Ovary (tissue), 9 donors: Measurements from ENCODE around the gene AKT3. TPM values are rescaled to one million over a fixed set of nuclear protein-coding genes. Genes with fewer than 3 reads are reported as not detected.
"Not testable (repeated sequence)": the region's sequence is repeated elsewhere in the genome, so short reads cannot be mapped to it uniquely, and the experiment has no call there.

Source experiments
- DNase-seq, 5 donors: peaks; one replicate each; pipeline ENCODE4 v3.0.0-alpha.2; 2019 to 2020
- H3K27ac ChIP-seq, 2 donors: fragments of 200-600 bp; one replicate each; pipeline versions ENCODE4 v1.5.1 to v1.8.0; 2019 to 2022
- H3K27me3 ChIP-seq: fragments of 200-600 bp; one replicate; pipeline ENCODE4 v1.8.0; 2022
- H3K36me3 ChIP-seq: fragments of 200-600 bp; sonication (generic); one replicate; pipeline ENCODE4 v1.5.1; 2019
- H3K4me1 ChIP-seq: one replicate; pipeline ENCODE4 v1.8.1; 2013; ENCODE audit warnings: mild to moderate bottlenecking, moderate library complexity; ENCODE audit not compliant: insufficient read depth
- H3K4me3 ChIP-seq: fragments of 200-600 bp; sonication (generic); one replicate; pipeline ENCODE4 v1.5.1; 2017
- H3K9me3 ChIP-seq, 2 donors: fragments of 200-600 bp in 1 of 2; sonication (generic) in 1 of 2; one replicate each; pipeline versions ENCODE4 v1.5.1 to v1.8.1; 2013 to 2019; ENCODE audit warnings: mild to moderate bottlenecking in 1 of 2, moderate library complexity in 1 of 2
- EP300 ChIP-seq: sonication (generic); formaldehyde crosslinking; IDR thresholded peaks from one replicate; pipeline ENCODE4 v1.6.1; 2017; ENCODE audit warnings: antibody characterized with exemption
- POLR2A ChIP-seq: fragments of 450-650 bp; IDR thresholded peaks from one replicate; pipeline ENCODE4 v1.6.1; 2017; ENCODE audit warnings: antibody characterized with exemption, mild to moderate bottlenecking, moderate library complexity
- whole genome bisulfite sequencing, 3 donors: extraction: QIAGEN DNeasy Blood & Tissue Kit in 1 of 3; methylation state at CpG; one replicate each; pipeline versions ENCODE4 v1.1.5 to v1.1.7; 2013 to 2017; 5-methylcytosine and 5-hydroxymethylcytosine counted together
- intact Hi-C, 4 donors: fragments of 100-400 bp; cut with DNase I; formaldehyde crosslinking; loops; one replicate each; pipeline versions ENCODE4 v1.11.0 to v1.15.1; 2022 to 2023
- polyA plus RNA-seq, 2 donors: library from polyadenylated mRNA; stranded (reverse); fragments of 200-250 nt in 1 of 2; fragments of 350-450 nt in 1 of 2; fragmentation: Illumina TruSeq in 1 of 2; extraction: RNeasy Lipid Tissue Mini Kit (QIAGEN cat#74804) in 1 of 2; gene quantifications; one replicate each; pipeline ENCODE4 v1.2.3, GENCODE V29; 2013 to 2014
- total RNA-seq, 7 donors: library from RNA; depleted of rRNA in 2 of 7; stranded (reverse); fragments of >200 nt in 2 of 7; fragmentation: NEBNext Ultra II Directional in 3 of 7; extraction: Animal tissue kit (Norgen Biotek cat#: 25700) in 3 of 7; gene quantifications; one replicate each; pipeline versions ENCODE4 v1.1.0 to v1.2.4, GENCODE V29; 2016 to 2023
- TF ChIP-seq, protein P1 (sequence below), 3 donors: fragments of 450-650 bp in 2 of 3; fragments of 200-600 bp in 1 of 3; IDR thresholded peaks; one replicate each; pipeline versions ENCODE4 v1.5.1 to v1.8.0; 2016 to 2022; ENCODE audit warnings: antibody characterized with exemption in 3 of 3, mild to moderate bottlenecking in 1 of 3
- donor health status: DM: no; HTN: no; CAD: no; lungs with moderate emphysema.
- donor health status: DM: no; HTN: no; CAD: no.
- donor health status: Bipolar disorder and iron deficiency.
- donor health status: DM: yes; HTN: yes; CAD: no.
- donor health status: DM: no; HTN: no; CAD: no.
- donor health status: DM: yes; HTN: yes; CAD: no.

Gene AKT3
- total and polyA plus RNA-seq, 9 donors: 27.2 to 202 (median 111) TPM

DNA sequence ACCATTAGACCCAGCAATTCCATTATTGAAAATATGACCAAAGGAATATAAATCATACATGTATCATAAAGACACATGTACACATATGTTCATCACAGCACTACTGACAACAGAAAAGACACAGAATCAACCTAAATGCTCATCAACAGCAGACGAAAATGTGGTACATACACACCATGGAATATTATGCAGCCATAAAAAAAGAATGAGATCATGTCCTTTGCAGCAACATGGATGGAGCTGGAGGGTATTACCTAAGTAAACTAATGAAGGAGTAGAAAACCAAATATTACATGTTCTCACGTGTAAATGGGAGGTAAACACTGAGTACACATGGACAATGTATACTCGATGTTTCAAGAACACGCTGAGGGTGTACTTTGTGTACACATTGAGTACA, 15.9 kb downstream of the AKT3 start:
- Histone ChIP-seq H3K27ac (no peak overlapping the region), H3K36me3 (no peaks in the 10 kb centered on the region), H3K4me1 (peaks cover 1% of the 10 kb centered on the region), H3K27me3 (no peaks in the 10 kb centered on the region), H3K9me3 (no peaks in the 10 kb centered on the region), H3K4me3 (no peak overlapping the region)
- 96 to 99% (median 96%) methylated on average over 4 of the region's 4 CpGs for WGBS, 3 donors
- no peak for TF ChIP-seq POLR2A
- no peak for TF ChIP-seq EP300
- TF ChIP-seq, protein P1, sequence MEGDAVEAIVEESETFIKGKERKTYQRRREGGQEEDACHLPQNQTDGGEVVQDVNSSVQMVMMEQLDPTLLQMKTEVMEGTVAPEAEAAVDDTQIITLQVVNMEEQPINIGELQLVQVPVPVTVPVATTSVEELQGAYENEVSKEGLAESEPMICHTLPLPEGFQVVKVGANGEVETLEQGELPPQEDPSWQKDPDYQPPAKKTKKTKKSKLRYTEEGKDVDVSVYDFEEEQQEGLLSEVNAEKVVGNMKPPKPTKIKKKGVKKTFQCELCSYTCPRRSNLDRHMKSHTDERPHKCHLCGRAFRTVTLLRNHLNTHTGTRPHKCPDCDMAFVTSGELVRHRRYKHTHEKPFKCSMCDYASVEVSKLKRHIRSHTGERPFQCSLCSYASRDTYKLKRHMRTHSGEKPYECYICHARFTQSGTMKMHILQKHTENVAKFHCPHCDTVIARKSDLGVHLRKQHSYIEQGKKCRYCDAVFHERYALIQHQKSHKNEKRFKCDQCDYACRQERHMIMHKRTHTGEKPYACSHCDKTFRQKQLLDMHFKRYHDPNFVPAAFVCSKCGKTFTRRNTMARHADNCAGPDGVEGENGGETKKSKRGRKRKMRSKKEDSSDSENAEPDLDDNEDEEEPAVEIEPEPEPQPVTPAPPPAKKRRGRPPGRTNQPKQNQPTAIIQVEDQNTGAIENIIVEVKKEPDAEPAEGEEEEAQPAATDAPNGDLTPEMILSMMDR (IDR thresholded peaks at IDR 0.05): no peak
- no peak for DNase-seq
- intact Hi-C loops: no loop called here

DNA sequence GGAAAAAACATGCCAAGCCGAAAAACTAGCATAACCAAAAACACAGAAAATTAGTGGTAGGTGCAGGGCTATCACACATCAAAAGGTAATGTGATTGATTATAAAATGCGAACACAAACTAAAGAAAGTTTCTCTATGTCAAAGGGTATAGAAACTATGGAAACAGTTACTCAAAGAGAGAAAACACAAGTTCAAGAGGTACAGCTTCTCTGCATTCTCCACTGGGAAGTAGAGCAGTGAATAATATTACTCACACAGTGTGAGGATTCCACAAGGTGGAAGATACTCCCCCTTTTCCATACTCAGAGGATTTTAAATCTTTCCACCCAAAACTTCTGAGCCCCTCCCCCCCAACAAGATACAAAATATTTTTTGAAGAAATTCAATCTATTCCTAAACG, 18.6 kb downstream of the AKT3 start:
- Histone ChIP-seq H3K27ac (no peak overlapping the region), H3K9me3 (no peaks in the 10 kb centered on the region), H3K4me3 (no peak overlapping the region), H3K4me1 (peaks cover 1% of the 10 kb centered on the region), H3K36me3 (no peaks in the 10 kb centered on the region), H3K27me3 (no peaks in the 10 kb centered on the region)
- TF ChIP-seq EP300 (no peak), POLR2A (no peak)
- TF ChIP-seq, protein P1 (IDR thresholded peaks at IDR 0.05): no peak
- DNase-seq: no peak
- intact Hi-C loops: no loop called here
- 89 to 94% (median 93%) methylated on average over 3 of the region's 3 CpGs for WGBS, 3 donors

DNA sequence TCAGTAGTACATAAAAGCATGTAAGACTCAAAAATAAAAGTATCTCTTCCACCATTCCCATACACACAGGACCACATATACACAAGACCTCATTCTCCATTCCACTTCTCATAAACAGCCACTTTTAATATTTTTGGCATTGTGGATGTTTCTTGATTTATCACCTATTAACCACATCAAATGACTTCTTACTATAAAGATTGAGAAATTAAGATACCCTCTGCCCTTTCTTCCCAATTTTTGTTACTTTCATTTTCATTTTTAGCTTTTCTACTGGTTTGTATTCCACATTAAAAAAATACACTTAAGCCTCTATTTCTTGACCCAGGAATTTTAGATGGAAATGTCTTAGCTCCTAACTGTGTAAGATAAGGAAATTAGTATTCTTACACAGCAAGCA, 22.8 kb downstream of the AKT3 start:
- Histone ChIP-seq H3K9me3 (no peaks in the 10 kb centered on the region), H3K36me3 (no peaks in the 10 kb centered on the region), H3K4me3 (no peak overlapping the region), H3K27ac (no peak overlapping the region), H3K4me1 (peaks cover 2% of the 10 kb centered on the region), H3K27me3 (no peaks in the 10 kb centered on the region)
- TF ChIP-seq, protein P1 (IDR thresholded peaks at IDR 0.05): no peak
- TF ChIP-seq EP300 (no peak), POLR2A (no peak)
- intact Hi-C loops: no loop called here
- no peak for DNase-seq

DNA sequence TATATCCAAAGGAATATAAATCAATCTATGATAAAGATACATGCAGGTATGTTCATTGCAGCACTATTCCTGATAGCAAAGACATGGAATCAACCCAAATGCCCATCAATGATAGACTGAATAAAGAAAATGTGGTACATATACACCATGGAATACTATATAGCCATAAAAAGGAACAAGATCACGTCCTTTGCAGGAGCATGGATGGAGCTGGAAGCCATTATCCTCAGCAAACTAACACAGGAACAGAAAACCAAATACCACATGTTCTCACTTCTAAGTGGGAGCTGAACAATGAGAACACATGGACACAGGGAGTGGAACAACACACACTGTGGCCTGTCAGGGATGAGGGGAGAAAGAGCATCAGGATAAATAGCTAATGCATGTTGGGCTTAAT, 25.1 kb downstream of the AKT3 start:
- intact Hi-C loops, H3K27me3 ChIP-seq, H3K36me3 ChIP-seq, H3K9me3 ChIP-seq, H3K4me3 ChIP-seq, H3K4me1 ChIP-seq, DNase-seq, H3K27ac ChIP-seq: not testable (repeated sequence)
- 92 to 98% (median 97%) methylated on average over 1 of the region's 1 CpG for WGBS, 3 donors

DNA sequence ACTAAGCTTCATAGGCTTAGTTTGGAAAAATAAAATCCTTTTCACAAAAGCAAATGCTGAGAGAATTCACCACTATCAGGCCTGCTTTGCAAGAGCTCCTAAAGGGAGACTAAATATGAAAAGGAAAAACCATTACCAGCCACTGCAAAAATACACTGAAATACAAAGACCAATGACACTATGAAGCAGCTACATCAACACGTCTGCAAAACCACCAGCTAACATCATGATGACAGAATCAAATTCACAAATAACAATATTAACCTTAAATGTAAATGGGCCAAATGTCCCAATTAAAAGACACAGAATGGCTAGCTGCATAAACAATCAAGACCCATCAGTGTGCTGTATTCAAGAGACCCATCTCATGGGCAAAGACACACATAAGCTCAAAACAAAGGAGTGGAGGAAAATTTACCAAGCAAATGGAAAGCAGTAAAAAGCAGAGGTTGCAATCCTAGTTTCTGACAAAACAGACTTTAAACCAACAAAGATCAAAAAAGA, 28.8 kb downstream of the AKT3 start:
- intact Hi-C loops: no loop called here
- DNase-seq: no peak
- Histone ChIP-seq H3K4me1 (peaks cover 2% of the 10 kb centered on the region), H3K36me3 (no peaks in the 10 kb centered on the region), H3K27me3 (no peaks in the 10 kb centered on the region), H3K4me3 (no peak overlapping the region), H3K9me3 (peaks cover 0 to 3% of the 10 kb centered on the region in 2 donors), H3K27ac (no peak overlapping the region)
- WGBS, 3 donors: 94 to 100% (median 100%) methylated on average over 1 of the region's 1 CpG
- TF ChIP-seq POLR2A (no peak), EP300 (no peak)
- TF ChIP-seq, protein P1 (IDR thresholded peaks at IDR 0.05): no peak
